Measurements from ENCODE around the gene SPTBN4.
A peak's percentile ranks its signal among the peaks of the same experiment; 100 is the strongest.
"Not testable (repeated sequence)": the region's sequence is repeated elsewhere in the genome, so short reads cannot be mapped to it uniquely, and the experiment has no call there.

Gene SPTBN4

DNA sequence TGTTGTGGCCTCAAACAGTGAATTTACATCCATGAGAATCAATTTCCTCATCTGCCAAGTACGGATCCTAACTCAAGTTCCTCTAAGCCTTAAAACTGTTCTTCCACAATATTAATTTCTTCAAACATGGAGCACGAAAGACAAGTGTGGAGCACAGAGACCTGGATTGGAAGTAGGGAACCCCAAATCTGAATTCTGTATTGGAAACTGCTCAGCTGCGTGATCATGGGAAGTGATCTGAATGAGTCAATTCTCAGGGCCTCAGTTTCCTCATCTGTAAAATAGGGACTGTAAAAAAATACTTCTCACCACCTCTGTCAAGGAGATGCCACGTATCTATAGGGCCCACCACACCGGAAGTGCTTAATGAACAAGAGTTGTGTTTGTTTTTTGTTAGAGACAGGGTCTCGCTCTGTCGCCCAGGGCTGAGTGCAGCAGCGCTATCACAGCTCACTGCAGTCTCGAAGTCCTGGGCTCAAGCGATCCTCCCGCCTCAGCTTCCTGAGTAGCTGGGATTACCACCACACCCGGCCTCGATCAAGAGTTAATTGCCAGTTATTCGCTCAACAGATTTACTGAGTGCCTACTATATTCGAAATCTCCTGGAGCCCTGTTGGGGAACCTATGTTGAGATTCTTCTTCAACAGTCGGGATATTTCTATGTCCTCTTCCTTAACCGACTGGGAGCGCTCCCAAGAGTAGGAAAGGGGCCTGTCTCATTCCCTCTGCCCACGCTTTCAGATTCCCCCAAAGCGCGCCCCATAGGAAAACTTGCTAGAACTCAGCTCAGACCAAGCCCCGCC lies 24.3 kb upstream of the SPTBN4 start:
- no peak for DNase-seq

- peak; percentile 99 for DNase-seq
These were observed 23.4 kb upstream of the SPTBN4 start for GRCh38 chr19:40443131-40443999.

- peak; percentile 98 for DNase-seq
These were observed 22.6 kb upstream of the SPTBN4 start, which contains the start of gene SERTAD3 for GRCh38 chr19:40444000-40444824. Gene SERTAD3 (minus strand): TSS chr19:40444335. CDS start chr19:40442080, 2,255 bp downstream.

DNA sequence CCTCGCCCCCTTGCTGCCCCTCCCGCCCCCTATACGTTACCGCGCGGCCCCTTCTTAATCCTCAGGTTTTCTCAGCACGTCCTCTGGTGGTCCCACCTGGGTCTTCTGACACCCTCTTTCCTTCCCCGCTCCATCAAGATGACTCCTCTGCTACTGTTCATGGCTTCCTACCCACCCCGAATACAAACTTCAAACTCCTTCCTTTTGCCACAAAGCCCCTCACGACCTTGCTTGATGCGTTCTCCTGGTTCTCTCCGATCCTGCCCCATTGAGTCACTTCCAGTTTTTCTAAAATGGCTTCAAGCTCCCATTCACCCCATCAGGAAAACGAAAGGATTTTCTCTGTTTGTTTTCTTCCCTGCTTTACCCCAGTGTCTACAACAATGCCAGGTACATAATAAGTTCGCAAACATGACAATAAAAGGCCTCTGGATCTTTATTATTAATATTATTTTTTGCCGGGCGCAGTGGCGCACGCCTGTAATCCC lies 21.9 kb upstream of the SPTBN4 start:
- DNase-seq, result no peak

DNA sequence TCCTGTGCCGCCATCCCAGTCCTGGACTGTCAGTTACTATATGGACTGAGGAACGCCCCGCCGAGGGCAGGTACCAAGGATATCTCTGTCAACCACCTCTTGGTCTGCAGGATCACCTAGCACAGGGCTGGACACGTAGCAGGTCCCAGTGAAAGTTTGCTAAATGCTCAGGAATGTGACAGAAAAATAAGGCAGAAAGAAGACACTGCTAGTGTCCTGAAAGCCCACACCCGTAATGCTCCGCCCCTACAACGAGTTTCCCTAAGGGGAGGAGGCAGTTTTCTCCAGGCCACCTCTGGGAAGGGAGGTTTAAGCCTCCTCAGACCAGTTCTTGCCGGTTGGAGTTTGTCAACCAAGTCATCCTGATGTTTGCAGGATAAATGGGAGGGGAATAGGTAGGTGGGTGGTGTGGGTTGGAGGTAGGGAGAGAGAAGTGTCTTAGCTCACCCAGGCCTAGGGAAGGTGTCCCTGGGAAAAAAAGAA lies 21.0 kb upstream of the SPTBN4 start:
- DNase-seq, result no peak

DNA sequence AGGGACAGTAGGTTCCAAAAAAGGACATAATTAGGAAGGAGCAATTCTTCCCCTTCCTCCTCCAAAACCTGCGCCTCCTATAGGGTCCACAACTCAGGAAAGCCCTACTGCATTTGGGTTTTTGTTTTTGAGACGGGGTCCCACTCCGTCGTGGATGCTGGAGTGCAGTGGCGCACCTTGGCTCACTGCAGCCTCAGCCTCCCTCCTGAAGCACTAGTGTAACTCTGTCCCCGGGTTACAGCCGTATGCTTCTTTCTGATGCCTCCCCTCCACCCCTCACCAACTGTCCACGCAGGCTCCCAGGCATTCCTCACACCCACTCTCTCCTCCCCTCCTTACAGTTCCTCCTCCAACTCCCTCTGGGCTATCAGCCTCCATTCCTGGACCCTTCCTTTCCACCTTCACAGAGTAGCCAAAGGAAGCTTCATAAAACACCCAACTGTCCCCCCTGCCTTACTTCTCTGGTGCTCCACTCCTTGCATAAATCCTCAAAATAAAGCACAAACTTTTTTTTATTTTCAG lies 20.5 kb upstream of the SPTBN4 start:
- DNase-seq, result no peak

GRCh38 chr19:40449506-40449905 lies 17.3 kb upstream of the SPTBN4 start:
- DNase-seq, result no peak

DNA sequence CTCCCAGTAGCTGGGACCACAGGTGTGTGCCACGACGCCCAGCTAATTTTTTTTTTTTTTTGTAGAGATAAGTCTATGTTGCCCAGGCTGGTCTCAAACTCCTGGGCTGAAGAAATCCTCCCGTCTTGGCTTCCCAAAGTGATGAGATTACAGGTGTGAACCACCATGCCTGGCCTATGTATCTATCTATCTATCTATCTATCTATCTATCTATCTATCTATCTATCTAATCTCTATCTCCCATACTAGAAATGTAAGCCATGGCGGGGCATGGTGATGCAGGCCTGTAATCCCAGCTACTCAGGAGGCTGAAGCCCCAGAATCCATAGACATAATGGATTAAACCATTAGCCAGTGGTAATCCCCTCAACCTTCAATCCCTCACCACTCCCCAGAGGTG lies 16.1 kb upstream of the SPTBN4 start:
- DNase-seq, result no peak

GRCh38 chr19:40452016-40452415 lies 14.8 kb upstream of the SPTBN4 start:
- no peak for DNase-seq

GRCh38 chr19:40453151-40453735 lies 13.6 kb upstream of the SPTBN4 start:
- no peak for DNase-seq

GRCh38 chr19:40453943-40454342 lies 12.9 kb upstream of the SPTBN4 start:
- not testable (repeated sequence) for DNase-seq

DNA sequence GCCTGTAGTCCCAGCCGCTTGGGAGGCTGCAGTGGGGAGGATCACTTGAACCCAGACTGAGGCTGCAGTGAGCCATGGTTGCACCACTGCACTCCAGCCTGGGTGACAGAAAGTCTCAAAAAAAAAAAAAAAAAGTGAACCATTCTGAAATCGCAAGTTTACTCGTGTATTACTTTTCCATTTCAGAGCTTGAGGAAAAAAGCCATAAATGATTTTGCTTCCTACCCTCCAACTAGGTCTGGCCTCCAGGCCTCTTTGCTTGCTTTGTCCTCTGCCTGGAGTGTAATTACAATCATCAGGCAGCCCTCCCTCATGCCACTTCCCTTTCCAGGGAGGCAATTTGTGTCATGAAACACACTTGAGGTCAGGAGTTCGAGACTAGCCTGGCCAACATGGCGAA lies 9.8 kb upstream of the SPTBN4 start:
- no peak for DNase-seq

DNA sequence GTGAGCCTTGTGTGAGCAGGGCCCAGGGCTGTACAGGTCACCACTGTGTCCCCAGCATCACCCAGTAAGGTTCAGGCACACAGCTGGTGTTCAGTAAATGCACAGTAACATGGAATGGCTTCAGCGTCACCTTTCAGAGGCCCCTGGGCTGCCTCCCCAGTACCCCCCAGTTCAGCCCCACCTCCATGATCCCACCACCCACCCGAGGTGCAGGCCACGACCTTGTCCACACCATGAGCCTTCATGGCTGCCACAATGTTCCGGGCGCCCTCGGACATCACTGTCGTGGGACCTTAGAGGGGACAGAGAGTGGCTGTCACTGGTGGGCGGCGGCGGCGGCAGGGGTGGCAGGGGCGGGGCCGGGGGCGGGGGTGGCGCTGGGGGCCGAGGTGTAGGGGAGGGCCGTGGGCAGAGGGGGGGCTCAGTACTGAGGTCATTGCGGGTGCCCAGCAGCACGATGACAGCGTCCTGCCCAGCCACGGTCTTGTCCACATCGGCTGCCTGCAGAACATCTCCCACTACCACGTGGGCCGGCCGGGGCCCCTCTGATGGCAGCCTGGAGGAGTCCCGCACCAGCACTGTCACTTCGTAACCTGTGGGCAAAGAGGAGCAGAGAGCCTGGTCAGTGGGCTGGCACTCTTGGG lies 8.7 kb upstream of the SPTBN4 start:
- no peak for DNase-seq

GRCh38 chr19:40458597-40458974 lies 8.2 kb upstream of the SPTBN4 start:
- DNase-seq, result no peak

DNA sequence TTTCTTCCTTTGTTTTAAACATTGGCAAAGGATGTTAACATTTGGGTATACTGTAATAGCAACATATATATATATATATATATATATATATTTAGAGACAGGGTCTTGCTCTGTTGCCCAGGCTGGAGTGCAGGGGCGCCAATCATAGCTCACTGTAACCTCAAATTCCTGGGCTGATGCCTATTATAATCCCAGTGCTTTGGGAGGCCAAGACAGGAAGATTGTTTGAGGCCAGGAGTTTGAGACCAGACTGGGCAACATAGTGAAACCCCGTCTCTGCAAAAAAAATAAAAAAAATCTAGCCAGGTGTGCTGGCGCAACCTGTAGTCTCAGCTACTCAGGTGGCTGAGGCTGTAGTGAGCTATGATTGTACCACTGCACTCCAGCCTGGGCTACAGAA lies 6.6 kb upstream of the SPTBN4 start:
- no peak for DNase-seq

DNA sequence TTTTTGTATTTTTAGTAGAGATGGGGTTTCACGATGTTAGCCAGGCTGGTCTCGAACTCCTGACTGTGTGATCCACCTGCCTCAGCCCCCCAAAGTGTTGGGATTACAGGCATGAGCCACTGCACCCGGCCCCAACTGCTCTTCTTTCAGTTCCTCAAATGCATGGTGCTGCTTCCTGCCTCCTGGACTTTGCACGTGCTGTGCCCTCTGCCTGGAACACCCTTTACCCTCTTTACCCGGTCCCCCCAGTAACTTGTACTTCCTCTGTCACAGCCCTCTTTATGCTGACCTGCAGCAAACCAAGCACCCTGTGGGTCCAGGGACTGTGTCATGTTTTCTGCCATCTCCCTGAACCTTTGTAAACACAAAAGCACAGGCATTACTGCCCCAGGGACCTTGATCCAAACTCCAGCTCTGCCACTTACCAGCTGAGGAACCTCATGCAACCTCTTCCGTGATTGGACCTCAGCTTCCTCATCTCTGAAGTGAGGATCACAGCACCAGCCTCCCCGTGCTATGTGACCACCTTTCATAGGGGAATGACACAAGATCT lies 5.1 kb upstream of the SPTBN4 start:
- no peak for DNase-seq

- DNase-seq, result not testable (repeated sequence)
These were observed 3.2 kb upstream of the SPTBN4 start for GRCh38 chr19:40463587-40464037.

- DNase-seq, result peak; percentile 84 to 89
These were observed 2.5 kb upstream of the SPTBN4 start for GRCh38 chr19:40464059-40465024.

GRCh38 chr19:40465025-40465556 lies 1.7 kb upstream of the SPTBN4 start:
- DNase-seq, result no peak
